H1 (cell line): Measurements from ENCODE around the gene SSTR3.

Source experiments
- CTCF ChIP-seq, 3 experiments: IDR thresholded peaks; 1 replicate in 2 of 3; 2 replicates in 1 of 3; pipeline versions ENCODE4 v1.5.1 to v1.6.1; 2011; ENCODE audit warnings: low read length in 3 of 3, mild to moderate bottlenecking in 3 of 3, inconsistent platforms in 2 of 3, low read depth in 1 of 3, moderate library complexity in 1 of 3; ENCODE audit not compliant: insufficient read depth in 1 of 3; ENCODE audit errors: control extremely low read depth in 1 of 3
- EZH2 ChIP-seq: fragments of 200-600 bp; sonication (generic); IDR thresholded peaks from 2 replicates; pipeline ENCODE4 v1.7.1; 2012; ENCODE audit warnings: low read depth, mild to moderate bottlenecking, moderate library complexity, low read length, inconsistent platforms; ENCODE audit not compliant: severe bottlenecking
- RAD21 ChIP-seq, 2 experiments: IDR thresholded peaks in 1 of 2; conservative IDR thresholded peaks in 1 of 2; 2 replicates each; pipeline ENCODE4 v1.6.1; 2011; ENCODE audit warnings: low read depth in 2 of 2, low read length in 2 of 2, improper control_type of control experiment in 1 of 2, inconsistent platforms in 1 of 2, mild to moderate bottlenecking in 1 of 2, moderate library complexity in 1 of 2

GRCh38 chr22:37235897-37236607 is 23.8 kb upstream of the SSTR3 start:
- no peak for TF ChIP-seq CTCF (IDR thresholded peaks at IDR 0.05; ENCODE audit: control extremely low read depth in 1 of 3, insufficient read depth in 1 of 3, low read depth in 1 of 3, low read length in 3 of 3)
- no peak for TF ChIP-seq EZH2
- TF ChIP-seq RAD21 (IDR thresholded peaks at IDR 0.05 in 1 of 2, conservative IDR thresholded peaks at IDR 0.05 in 1 of 2; ENCODE audit: low read depth in 2 of 2, low read length in 2 of 2): no peak
